ENCODE results near the gene DPP10.

GRCh38 chr2:114542695-114543094 is 100.3 kb downstream of the DPP10 start:
- TF ChIP-seq CTCF (IDR thresholded peaks at IDR 0.05) (no peak), POLR2AphosphoS5 (IDR thresholded peaks at IDR 0.05) (no peak)
